ENCODE measurements around the gene GNPTG.

GNPTG gene

GRCh38 chr16:1356061-1356900, 4.5 kb downstream of the GNPTG start:
- TF ChIP-seq, protein P1, sequence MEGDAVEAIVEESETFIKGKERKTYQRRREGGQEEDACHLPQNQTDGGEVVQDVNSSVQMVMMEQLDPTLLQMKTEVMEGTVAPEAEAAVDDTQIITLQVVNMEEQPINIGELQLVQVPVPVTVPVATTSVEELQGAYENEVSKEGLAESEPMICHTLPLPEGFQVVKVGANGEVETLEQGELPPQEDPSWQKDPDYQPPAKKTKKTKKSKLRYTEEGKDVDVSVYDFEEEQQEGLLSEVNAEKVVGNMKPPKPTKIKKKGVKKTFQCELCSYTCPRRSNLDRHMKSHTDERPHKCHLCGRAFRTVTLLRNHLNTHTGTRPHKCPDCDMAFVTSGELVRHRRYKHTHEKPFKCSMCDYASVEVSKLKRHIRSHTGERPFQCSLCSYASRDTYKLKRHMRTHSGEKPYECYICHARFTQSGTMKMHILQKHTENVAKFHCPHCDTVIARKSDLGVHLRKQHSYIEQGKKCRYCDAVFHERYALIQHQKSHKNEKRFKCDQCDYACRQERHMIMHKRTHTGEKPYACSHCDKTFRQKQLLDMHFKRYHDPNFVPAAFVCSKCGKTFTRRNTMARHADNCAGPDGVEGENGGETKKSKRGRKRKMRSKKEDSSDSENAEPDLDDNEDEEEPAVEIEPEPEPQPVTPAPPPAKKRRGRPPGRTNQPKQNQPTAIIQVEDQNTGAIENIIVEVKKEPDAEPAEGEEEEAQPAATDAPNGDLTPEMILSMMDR (IDR thresholded peaks at IDR 0.05; ENCODE audit: borderline replicate concordance, insufficient read depth, low read depth, low read length) = no peak
- H3K4me3 ChIP-seq (ENCODE audit: low read depth, low read length) = no peak overlapping the region

- TF ChIP-seq, protein P1 (IDR thresholded peaks at IDR 0.05; ENCODE audit: borderline replicate concordance, insufficient read depth, low read depth, low read length) = no peak
Observed at GRCh38 chr16:1357906-1358566, 6.3 kb downstream of the GNPTG start.

DNA sequence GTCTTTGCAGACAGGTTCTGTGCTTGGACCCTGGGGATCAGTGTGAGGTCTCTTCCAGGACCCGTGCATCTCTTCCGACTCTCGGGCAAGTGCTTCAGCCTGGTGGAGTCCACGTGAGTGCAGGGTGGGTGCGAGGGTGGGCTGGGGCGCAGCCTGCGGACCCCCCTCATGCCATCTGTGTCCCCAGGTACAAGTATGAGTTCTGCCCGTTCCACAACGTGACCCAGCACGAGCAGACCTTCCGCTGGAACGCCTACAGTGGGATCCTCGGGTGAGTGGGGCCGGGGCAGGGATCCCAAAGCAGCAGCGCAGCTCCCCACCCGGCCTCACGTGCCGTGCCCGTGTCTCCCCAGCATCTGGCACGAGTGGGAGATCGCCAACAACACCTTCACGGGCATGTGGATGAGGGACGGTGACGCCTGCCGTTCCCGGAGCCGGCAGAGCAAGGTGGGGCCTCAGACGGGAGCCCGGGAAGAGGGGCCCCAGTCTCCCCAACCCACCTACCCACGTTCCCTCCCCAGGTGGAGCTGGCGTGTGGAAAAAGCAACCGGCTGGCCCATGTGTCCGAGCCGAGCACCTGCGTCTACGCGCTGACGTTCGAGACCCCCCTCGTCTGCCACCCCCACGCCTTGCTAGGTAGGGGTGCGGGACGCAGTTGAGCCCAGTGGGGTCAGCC, 10.1 kb downstream of the GNPTG start:
- H3K4me3 ChIP-seq (ENCODE audit: low read depth, low read length) = no peak overlapping the region
- TF ChIP-seq, protein P1 (IDR thresholded peaks at IDR 0.05; ENCODE audit: borderline replicate concordance, insufficient read depth, low read depth, low read length) = no peak

More at GRCh38 chr16:1357906-1358566, 6.3 kb downstream of the GNPTG start:
- H3K4me3 ChIP-seq (ENCODE audit: low read depth, low read length) = no peak overlapping the region

DNA sequence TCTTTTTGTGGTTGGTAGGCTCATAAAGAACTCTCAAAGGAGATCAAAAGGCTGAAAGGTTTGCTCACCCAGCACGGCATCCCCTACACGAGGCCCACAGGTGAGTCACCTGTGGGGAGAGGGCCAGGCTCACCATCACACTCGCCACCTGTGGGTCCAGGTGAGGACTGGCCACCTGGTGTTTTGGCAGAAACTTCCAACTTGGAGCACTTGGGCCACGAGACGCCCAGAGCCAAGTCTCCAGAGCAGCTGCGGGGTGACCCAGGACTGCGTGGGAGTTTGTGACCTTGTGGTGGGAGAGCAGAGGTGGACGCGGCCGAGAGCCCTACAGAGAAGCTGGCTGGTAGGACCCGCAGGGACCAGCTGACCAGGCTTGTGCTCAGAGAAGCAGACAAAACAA, 11.1 kb downstream of the GNPTG start:
- H3K4me3 ChIP-seq (ENCODE audit: low read depth, low read length) = no peak overlapping the region
- TF ChIP-seq, protein P1 (IDR thresholded peaks at IDR 0.05; ENCODE audit: borderline replicate concordance, insufficient read depth, low read depth, low read length) = no peak

DNA sequence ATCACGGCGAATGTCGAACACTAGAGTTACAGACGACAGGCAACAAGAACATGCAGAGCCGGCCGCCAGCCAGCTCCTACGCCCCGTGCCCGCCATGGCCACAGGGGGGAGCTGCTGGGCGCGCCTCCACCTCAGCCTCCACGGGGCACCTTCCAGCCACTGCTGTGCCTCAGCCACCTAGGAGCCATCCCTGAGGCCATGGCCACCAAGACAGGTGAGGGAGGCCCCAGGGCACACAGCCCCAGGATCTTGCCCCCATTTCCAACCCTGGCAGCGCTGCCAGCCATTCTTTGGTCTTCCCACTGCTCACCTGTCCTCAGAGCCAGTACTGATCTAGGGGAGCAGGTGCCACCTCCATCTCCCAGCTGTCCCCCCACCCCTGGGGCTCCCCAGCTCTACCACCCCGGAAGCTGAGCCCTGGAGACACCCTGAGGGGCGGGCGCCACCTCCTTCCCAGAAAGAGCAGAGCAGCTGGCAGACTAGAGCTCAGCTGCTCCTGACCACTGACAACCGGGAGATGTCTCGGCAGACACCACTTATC, 11.8 kb downstream of the GNPTG start:
- TF ChIP-seq, protein P1 (IDR thresholded peaks at IDR 0.05; ENCODE audit: borderline replicate concordance, insufficient read depth, low read depth, low read length) = peak; percentile 96
- no peak overlapping the region for H3K4me3 ChIP-seq (ENCODE audit: low read depth, low read length)

DNA sequence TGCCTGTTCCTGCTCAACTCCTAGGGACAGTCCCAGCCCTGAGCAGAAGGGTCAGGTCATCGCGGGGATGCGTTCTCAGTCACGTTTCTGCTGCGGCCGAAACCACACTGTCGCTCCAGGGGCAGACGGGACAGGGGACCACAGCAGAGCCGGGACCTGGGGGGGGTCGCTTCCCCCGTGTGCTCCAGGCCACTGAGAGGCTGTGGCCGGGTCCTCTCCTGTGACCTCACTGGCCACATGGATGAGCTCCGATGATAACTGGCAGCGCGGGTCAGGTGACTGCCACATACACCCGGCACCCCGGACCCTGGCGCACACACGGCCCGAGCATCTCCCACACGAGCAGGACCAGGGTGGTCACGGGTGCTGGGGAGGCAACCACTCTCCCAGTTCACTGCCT, 12.8 kb downstream of the GNPTG start:
- no peak overlapping the region for H3K4me3 ChIP-seq (ENCODE audit: low read depth, low read length)
- TF ChIP-seq, protein P1 (IDR thresholded peaks at IDR 0.05; ENCODE audit: borderline replicate concordance, insufficient read depth, low read depth, low read length) = no peak

All from GM12875 (cell line).